GM21360 (cell line): ENCODE measurements around the gene PALLD.
"Not testable (repeated sequence)": the region's sequence is repeated elsewhere in the genome, so short reads cannot be mapped to it uniquely, and the experiment has no call there.

ENCODE experiments used
- ATAC-seq: cut with Tn5 transposase; IDR thresholded peaks from one replicate; pipeline ENCODE4 v1.9.1; 2021; ENCODE audit warnings: mild to moderate bottlenecking, moderate library complexity; ENCODE audit not compliant: unreplicated experiment

The PALLD gene

DNA sequence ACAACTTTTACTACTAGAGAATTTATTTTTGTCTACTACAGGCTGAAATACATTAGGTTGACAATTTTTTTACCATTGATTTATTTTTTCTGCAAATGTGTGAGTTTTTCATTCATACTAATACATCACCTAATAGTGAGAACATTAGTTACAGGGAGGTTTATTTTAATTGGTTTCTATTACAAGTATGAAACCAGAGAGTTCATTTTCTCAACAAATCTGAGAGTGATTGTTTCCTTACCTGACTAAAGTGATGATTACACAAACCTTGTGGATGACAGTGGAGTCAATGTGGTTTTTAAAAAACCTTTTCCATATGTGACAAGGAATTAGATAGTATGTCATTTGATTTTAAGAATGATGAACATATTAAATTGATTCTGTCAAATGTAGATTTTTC is 227.4 kb downstream of the PALLD start:
- no peak for ATAC-seq

DNA sequence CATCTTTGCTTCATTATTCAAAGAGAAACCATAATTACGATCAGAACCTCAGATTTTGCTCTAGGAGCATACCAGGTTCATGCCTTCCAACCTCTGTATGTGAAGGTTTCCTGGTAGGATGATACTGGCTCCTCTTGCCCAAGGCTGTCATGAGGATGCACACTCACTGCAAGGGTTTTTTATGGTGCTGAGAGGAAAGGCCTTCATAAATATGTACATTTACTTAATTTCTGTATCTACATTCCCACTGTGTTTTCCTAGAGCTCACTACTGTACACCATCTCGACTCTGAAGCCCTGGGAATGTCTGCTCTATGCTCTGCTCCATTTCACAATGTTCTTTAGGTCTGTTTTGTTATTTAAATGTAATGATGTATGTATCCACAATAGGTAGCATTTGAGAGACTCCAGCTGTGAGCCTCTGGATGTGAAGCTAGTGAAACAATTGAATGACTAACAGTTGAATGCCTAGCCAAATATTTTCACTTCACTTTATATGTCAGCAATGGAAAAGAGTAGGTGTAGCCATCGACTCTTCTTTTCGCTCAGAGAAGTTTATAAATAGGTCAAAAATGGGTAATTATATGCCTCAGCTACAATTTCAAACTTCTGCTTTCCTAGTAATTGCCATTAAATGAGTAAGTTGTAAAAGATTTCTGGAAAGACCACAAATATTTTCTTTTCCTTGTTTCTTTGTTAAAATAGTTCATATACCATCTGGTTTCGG is 228.0 kb downstream of the PALLD start:
- no peak for ATAC-seq

DNA sequence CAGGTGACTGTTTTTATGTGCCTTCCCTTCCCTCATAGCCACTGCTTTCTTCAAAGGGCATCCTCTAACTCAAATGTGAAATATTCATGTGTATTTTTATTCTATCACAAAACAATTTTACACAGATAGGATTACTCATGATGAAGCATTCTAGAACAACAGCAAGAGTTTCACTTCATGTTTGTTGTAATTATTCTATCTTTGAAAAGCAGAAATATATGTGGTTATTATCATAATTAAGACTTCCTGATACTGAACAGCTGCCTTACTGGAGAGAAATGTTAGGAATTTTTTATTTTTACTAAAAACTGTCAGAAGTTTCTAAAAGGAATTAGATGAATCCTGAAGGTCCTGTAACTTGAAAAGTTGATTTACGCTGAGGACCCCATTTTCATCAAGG is 229.1 kb downstream of the PALLD start:
- no peak for ATAC-seq

DNA sequence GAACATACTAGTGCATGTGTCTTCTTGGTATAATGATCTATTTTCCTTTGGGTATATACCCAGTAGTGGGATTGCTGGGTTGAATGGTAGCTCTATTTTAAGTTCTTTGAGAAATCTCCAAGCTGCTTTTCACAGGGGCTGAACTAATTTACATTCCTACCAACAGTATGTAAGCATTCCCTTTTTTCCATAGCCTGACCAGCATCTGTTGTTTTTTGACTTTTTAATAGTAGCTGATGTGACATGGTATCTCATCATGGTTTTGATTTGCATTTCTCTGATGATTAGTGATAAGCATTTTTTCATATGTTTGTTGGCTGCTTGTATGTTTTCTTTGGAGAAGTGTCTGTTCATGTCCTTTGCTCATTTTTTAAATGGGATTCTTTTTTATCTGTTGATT is 230.3 kb downstream of the PALLD start:
- ATAC-seq: not testable (repeated sequence)

DNA sequence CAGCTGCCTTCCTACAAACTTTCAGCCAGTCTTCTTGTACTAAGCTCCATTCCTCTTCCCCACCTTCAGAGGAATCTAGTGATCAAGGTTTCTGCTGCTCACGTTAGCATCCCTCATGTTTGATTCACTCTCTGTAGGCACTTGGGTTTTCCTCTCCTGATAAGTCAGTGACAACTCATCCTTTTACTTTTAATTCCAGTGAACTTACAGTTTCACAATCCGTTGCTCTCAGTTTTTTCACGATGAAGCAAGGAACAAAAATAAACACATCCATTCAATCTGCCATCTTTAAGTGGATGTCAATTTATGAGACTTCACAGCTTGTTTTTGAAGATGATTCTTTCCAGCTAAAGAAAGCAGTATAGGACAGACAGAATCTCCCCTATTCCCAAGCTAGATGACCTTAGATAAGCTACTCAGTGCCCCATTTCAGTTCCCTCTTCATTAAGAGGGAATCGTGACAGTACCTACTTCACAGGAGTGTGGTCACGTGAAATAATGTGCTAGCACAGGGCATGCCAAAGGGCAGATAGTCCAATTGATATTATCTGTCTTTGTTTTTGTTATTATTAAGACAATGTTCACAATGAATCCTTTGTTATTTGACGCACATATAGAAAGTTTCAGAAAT is 234.3 kb downstream of the PALLD start:
- ATAC-seq: no peak

DNA sequence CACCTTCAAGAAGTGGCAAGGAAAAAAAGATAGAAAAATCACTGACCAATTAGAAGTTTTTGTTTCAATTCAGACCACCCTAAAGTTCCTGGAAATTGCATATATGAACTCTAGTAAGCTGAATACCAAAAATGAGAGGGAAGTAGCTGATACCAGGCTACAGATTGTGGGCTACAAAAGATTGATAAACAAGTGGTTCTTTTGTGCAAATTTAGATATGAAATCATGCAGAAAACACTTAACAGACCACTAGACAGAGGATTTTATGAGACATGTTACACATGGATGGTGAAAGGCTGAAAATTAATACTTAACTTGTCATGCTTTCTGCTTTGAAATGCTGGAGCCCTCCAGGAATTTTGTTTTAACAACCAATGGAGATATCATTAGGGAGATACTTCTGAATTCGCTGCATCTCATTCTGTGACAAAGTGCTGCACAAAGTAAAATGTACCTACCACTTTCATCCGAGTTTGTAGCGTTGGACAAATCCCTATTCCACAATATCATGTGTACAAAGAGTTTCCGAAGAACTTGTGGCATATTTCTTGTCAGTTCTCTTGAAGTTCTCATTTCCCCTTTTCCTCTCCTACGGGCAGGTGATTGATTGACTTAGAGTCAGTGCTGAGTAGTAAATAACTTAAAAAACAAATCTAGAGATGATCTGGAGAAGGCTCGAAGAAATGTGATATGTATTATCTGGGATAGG is 235.0 kb downstream of the PALLD start:
- ATAC-seq: no peak

DNA sequence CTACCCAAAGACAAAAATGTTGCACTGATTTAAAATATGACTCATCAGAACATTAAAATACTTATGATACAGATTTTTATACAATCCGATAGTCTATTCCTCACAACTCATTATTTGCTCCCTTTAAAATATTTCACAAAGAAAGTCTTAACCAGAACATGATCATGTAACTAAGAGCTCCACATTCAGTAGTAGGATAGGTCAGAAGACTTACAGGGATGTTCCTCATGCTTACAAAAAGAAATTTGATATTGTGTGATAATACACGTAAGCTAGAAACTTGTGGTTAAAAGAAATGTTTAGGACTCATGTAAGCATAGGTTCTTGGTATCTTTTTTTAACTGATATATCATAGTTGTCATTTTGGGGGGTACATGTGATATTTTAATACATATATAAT is 235.9 kb downstream of the PALLD start:
- ATAC-seq: no peak

DNA sequence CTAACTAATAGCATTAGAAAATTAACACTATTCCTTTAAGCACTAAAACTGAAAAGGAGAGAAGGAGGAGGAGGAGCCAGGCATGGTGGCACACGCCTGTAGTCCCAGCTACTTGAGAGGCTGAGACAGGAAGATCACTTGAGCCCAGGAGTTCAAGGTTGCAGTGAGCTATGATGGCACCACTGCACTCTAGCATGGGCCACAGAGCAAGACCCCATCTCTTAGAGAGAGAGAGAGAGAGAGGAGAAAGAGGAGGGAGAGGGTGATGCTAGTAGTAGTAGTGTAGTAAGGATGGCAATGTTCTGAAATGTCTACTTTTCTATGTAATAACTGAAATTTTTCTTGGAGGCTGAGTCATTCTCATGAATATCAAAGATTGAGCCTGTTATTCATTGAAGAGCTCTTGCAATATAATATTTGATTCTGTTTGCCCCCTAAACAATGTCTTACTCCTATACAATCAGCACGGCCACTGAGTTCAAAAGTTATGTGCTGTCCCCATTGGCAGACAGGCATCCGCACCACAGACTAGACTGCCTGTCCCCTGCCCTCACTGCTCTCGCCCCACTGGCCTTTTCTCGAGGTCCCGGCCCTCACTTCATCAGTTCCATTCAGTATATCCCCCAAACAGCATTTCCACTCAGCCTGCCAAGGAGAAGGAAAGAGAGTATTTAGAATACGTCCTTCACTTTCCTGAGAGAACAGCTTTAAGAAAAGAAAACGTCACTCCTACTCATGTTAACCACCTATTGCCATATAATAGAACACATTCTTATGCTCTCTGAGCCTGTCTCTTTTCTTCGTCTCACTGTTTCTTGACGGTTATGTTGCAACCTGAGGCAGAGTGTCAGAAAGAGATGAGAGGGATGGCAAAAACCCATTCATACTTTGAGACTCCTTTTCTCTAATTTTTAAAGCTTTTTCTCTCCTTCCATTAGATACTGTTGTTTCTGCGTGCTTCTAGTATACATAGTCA is 238.1 kb downstream of the PALLD start:
- no peak for ATAC-seq

DNA sequence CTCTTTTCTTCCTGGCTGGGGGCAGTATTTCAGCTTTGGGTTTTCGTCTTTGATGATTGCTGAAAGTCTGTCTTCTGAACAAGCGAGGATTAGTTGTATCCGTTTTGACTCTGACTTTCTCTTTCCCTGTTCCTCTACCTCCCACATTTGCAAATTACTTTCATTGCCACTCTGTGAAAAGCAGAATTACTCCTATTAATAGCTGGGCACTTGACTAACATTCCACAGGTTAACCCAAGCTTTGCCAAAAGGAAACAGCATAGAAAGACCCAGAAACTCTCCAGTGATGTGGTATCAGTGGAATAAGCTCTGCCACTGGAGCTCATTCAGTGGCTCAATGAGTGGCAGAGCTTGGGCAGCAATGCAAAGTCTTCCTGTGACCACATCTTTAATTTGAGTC is 238.9 kb downstream of the PALLD start:
- ATAC-seq: no peak

DNA sequence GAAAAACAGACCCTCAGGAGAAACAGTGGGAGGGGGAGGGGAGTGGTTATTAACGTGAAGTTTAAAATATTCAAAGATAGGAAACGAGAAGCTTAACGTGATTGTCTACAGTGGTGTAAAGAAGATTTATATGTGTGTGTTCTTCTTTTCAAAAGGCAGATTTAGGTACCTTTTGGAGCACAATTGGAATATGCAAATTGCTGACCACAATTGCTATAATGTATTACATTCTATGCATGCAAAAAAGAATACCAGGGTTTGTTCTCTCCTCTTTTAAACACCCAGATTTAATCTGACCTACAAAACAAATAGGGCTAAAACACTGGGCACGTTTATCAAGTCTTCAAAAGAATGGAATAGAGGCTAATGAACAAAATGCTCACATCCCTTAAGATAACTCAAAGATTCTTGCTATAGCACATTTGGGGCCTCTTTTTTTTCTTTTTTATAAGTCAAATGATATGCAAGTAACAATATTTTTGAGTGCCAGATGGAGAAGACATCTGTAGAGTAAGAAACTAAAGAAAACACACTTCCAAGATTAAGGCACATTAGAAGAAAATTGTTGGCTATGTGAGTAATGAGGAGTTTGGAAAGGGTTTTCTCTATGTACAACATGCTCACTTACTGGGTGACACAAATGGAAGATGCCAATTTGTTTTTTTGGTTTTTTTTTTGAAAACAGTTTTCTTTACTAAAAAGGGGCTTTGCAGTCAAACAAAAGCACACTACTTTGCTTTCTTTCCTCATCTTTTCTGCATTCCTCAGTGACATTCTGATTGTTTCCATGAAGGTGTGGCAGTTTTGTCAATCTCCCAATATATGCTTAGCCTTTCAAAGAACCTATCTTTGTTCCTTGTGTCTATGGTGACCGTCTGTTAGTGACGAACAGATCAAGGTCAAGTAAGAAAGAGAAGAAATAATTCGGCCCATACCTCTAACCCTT is 240.3 kb downstream of the PALLD start:
- no peak for ATAC-seq

DNA sequence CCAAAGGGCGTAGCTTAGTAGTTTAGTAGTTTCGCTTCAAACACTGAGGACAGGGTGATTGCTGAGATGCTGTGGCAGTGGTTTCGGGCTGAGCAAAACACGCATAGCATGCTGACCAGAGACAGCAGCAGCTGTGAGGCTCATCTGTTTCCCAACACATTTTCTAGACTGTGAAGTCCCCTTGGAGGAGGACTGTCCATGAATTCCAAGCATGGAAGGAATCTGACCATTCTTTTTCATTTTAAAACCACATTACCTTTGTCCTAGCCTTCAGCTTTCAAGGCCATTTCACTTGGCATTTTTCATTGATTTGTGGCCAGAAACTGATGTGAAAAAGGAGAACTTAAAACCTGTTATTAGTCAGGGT is 240.9 kb downstream of the PALLD start:
- ATAC-seq: no peak

DNA sequence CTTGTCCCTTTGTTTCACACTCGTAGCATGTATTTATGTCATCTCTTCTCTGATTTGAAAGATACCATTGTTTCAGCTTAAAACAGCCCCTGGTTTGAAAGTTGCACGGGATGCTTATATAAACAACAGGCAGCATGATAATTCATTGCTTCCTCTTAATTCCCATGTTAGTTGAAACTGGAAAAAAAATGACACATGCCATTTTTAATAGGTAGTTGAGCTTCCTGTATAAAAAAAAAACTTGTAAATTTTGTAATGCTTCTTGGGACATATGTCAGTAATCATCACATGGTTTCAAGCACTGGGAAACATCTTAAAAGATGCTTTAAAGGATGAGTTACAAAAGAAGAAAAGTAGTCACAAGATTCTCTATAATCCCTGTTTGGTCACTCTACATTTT is 243.0 kb downstream of the PALLD start:
- ATAC-seq: no peak

DNA sequence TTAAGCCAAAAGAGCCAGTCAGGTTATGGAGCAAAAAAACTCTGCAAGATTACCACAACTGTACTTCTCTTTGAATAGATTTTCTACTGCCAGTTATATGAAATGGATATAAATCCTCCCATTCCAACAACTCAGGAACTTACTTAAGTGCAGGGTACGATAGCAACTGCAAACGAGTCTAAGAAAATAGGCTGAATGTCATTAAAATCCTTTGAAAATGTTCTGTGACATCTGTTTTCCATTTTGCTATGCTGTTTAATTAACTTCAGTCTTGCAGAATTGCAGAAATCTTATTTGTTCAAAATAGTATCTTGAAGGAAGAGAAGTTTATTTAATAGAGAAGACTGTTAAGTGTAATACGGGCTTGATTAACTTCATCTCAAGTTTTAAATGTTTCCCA is 243.8 kb downstream of the PALLD start:
- no peak for ATAC-seq

DNA sequence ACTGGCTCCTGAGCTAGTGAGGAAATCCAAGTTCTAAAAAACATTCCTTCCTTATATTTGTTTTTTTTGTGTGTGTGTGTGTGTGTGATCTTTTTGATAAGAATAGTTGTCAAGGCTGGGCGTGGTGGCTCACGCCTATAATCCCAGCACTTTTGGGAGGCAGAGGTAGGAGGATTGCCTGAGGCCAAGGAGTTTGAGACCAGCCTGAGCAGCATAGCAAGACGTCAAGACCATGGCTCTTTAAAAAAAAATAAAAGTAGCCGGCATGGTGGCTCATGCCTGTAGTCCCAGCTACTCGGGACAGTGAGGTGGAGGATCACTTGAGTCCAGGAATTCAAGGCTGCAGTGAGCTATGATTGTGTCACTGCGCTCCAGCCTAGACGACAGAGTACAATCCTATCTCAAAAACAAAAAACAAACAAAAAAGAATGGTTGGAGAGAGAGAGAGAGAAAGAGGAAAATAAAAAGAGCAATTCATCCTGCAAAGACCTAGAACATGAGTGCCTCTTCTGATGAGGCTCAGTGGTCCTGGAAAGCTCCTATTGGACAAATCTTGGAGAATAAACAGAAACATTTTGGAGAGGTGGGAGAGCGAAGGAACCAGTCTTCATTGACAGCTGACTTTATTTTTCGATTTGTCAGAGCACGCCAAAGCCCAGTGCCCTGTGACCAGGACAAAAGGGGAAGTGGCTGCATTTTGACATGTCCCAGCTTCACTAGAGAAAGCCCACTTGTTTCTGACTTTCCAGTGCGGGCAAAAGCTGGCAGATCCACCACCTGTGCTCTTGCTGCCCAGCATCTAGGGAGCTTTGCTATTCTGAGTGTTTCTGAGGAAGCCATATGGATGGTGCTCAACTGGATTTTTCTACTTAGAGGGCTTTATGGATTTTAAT is 244.7 kb downstream of the PALLD start:
- ATAC-seq: no peak

DNA sequence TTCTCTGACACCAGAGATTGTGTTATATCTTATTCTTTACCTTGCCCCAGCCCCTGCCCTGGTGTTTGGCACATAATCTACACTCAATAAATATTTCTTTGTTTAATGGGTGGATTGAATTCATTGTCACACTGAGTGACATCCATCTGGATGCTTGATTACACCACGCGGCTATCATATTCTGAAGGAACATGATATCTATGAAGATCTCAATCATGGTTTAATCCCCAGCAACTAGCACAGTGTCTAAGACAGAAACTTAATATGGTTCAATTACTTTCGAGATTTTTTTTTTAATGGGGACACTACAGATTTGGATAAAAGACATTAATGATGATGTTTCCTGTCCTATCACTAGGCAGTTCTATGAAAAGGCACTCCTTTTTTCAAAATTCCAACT is 246.3 kb downstream of the PALLD start:
- no peak for ATAC-seq

DNA sequence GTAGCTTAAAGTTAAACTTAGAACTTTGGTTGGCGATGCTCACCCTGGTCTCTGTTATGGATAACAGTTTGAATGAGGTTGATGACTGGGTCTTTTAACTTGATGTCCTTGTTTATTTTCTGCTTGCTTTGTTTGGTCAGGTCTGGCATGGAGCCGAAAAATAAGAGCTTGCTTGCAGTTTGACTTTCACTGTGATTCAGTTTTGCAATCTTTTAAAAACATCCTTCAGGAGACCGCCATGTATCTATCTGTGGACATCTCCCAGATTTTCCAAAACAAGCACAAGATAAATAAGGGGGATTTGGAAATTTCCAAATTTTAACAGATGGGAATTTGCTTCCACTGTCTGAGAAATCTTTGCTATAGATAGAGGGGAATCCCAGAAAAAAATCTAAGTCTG is 246.7 kb downstream of the PALLD start:
- no peak for ATAC-seq

DNA sequence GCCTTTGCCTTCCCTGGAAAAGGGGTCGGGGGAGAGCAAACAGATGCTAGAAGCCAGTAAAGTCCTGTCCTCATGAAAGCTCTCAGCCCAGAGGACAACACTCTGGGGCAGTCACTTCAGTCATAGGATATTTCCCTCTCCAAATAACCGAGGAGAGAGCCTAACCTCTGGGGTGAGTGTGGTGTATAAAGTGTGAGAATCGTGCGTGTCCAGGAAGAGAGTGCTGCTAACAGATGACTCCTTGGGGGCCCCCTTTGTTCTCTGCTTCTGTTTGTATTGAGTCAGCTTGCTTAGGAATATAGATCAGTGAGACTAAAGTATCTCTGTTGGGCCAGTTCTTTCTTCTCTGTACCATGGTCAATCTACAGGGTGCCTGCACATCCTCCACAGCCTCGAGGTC is 247.2 kb downstream of the PALLD start:
- ATAC-seq: no peak

DNA sequence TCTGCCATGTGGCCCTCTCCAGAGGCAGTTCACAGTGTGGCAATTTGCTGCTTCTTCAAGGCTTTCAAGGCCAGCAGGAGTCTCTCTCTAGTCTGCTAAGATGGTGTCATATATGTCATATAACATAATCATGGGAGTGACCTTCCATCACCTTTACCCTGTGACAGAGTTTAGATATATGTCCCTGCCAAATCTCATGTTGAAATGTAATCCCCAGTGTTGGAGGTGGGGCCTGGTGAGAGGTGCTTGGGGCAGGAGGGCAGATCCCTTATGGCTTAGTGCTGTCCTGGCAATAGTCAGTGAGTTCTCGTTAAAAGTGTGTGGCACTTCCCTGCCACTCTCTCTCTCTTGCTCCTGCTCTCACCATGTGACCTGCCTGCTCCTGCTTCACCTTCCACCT is 252.0 kb downstream of the PALLD start:
- no peak for ATAC-seq
